OCI-M2 (cell line): ENCODE measurements around the gene TAS1R3.

ENCODE experiments used
- DNase-seq: peaks from one replicate; lab custom pipeline; 2025; ENCODE audit not compliant: unreplicated experiment; lab: John Stamatoyannopoulos, UW

Gene TAS1R3

DNA sequence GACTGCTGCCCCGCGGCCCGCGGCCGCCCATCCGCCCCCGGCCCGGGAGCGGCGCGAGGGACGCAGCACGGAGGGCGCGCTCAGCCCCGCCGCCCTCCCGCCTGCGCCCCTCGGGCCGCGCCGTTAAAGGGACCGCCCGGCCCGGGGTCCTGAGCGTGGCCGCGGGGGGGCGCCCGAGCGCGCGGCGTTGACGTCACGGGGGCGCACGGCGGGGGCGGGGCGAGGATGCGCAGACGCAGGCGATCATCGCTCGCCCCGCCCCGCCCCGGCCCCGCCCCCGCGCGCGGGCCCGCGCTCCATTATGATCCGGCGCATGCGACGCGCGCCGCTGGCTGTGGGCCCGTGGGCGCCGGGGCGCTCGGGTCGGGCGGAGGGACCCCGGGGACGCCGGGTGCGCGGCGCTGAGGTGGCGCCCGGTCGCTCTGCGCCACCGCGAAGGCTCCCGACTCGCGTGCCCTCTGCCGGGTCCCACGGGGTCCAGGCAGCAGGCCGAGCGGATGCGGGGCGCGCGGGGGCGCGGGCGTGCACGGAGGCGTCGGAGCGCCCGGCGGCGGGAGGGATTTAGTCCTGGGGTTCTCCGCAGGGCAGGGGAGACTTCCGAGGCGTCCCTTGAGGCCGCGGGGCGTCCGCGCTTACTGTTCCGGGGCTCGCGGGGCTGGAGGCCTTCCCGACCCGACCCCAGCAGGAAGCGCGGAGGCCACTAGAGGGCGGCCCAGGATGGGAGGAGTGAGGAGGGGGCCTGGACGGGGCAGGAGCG lies 18.4 kb downstream of the TAS1R3 start, which contains the start of gene DVL1:
TSS of gene DVL1 (minus strand) at position 163 of the 757 bp plus-strand sequence. CDS start 353 bp downstream, outside the sequence.
- no peak for DNase-seq

DNA sequence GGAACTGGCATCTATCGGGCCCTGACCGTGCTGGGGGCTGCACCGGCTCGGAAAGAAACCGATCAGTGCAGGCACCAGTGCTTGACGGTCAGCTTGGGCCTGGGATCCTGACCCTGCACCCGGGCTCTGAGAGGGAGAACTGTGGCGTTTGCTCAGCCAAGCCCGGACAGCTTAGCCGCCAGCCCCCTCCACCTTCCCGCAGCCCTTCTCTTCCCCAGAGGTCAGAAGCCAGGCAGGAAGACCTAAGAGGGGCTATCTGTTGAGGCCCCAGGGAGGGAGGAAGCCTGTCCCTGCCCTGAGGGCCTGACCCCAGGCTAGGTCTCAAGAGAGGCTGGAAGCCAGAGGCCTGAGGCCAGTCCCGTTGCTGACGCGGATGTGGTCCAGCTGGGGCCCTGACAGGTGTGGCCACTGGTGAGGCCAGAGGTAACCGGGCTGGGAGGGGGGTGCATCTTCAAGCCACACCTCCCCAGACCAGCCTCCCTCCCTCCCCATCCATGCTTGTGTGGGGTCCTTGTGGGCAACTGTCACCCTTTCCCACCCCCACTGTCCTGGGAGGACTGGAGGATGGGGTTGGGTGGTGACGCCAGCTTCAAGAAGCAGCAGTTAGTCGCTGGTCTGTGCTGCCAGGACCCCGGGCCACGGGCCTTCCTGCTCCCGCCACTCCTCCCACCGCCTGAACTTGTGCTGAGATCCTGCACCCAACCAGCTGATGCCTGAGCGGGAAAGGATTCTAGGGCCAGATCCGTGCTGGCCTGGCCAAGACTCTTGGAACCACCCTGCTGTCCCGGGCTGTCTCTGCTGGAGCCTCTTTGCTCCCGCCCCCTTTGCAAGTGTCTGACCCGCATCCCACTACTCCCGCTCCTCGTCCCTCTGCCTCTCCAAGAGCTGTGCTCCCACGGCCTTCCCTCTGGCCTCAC lies 20.7 kb downstream of the TAS1R3 start:
- no peak for DNase-seq

DNA sequence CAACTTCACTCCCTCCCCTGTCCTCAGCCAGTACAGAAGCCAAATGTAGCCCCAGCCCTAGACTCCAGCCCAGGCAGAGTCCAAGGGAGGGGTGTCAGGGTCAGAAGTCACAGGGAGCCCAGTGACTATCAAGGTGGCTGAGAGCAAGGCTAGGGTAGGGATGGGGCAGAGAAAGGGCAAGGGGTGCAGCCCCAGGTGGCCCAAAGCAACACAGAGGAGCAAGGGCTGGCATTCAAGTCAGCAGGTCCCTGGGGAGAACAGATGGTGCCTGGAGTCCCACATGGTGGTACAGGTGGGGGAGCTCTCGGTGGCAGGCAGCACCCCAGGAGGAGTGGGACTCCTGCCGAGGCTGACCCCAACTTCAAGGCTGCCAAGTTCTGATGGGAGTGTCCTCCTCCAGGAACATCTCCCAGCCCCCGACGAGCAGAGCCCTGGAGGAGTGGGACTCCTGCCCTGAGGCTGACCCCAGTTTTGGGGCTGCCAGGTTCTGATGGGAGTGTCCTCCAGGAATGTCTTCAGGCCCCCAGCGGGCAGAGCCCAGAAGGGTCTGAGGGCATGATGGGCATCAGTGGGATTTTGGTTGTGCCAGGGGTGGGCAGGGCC lies 21.8 kb downstream of the TAS1R3 start:
- DNase-seq, result no peak

DNA sequence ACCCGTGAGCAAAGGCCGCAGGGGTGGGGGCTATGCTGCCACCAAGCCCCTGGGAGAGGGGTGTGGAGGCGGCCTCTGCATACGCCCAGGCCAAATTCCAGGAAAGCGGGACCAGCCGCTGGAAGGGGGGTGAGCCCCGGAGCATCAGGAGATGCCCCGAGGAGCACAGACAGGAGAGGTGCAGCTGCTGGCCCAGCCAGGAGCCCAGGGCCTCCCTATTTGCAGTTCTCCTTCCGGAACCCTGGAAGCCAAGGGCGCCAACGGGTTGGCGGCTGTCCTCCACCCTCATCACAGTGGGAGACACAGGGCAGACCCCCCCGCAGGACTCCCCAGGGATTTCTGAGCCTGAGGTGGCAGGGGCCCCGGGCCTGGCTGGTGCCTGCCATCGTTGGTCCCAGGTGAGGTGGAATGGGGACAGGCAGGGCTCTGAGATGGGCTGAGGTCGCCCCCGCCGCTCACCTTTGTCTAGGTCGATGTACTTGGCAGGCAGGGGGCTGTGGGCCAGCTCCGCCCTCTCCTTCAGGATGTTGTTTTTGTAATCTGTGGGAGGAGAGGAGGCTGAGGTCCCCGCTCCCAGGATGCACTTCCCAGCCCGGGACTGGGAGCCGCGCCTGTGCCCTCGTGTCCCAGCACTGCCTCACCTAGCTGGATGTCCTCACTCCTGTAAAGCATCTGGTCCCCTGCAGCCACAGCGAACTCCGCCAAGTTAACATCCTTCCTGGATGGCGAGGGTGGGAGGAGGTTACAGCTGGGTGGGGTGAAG lies 22.5 kb downstream of the TAS1R3 start:
- DNase-seq, result no peak

DNA sequence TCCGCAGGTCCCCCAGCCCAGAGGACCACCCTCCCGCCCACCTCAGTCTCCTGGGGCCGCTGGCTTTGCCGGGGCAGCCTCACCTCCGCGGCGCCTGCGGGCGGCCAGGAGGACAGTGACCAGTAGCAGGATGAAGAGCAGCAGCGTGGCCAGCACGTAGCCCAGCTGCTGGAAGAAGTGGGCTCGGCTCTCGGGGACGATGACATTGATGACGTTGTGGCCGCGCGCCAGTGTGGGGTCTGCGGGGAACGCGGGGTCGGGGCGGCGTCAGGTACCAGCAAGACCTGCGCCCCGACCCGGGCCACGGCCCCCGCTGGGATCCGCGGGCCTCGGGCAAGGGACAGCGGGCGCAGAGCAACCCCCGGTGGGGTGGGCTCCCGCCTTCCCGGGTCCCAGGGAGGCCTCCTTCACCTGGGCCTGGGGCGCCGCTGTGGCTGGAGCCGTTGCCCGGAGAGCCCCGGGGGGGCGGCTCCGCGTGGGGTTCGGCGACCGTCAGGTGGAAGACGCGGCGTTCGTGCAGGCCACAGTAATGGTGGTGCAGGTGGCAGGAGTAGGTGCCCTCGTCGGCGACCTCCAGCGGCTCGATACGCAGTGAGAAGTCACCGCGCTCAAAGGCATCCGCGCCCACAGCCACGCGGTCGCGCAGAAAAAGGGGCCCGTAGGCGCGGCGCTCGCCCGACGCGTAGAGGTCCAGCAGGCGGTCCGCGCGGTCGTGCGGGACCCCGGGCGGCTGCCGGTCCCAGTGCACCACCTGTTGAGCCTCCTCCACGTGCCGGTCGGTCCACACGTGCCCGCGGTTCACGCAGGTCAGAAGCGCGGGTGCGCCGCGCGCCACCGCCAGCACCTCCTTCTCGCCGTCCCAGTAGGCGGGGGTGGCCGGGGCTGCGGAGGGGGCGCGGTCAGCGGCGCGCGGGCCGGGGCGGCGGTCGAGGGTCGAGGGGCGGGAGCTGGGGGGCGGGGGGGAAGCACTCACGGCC lies 23.5 kb downstream of the TAS1R3 start:
- no peak for DNase-seq

DNA sequence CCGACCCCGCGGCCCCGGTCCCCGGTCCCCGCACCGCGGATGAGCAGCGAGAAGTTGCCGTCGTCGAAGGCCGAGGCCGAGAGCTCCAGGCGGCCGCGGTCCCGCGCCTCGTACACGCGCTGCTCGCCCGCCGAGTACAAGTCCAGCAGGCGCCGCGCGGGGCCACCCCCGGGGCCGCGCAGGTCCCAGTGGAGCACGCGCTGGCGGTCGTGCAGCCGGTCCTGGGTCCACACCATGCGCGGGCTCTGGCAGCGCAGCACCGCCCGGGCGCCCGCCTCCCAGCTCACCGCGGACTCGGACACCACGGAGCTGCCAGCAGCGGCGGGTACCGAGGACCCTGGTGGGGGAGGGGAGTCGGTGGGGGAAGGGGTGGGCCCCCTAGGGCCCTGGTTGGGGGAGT lies 24.3 kb downstream of the TAS1R3 start:
- no peak for DNase-seq

DNA sequence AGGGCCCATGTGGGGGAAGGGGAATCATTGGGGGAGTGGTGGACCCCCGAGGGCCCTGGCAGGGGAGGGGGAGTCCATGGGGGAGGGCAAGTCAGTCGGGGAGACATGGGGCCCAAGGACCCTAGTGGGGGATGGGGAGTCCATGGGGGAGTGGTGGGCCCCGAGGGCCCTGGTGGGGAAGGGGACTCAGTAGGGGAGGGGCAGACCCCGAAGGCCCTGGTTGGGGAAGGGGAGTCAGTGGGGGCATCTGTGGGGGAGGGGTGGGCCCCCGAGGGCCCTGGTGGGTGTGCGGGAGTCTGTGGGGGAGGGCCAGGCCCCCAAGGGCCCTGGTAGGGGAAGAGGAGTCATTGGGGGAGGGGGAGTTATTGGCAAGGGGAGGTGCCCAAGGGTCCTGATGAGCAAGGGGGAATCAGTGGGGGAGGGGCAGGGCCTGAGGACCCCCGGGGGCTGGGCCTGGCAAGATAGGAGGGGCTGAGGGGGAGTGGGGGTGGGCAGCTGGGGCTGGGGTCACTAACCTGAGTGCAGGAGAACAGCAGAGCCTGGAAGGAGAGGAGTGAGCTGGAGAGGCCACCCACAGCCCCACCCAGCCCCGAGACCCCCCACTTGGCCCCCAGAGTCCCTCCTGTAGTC lies 25.2 kb downstream of the TAS1R3 start:
- DNase-seq, result no peak

DNA sequence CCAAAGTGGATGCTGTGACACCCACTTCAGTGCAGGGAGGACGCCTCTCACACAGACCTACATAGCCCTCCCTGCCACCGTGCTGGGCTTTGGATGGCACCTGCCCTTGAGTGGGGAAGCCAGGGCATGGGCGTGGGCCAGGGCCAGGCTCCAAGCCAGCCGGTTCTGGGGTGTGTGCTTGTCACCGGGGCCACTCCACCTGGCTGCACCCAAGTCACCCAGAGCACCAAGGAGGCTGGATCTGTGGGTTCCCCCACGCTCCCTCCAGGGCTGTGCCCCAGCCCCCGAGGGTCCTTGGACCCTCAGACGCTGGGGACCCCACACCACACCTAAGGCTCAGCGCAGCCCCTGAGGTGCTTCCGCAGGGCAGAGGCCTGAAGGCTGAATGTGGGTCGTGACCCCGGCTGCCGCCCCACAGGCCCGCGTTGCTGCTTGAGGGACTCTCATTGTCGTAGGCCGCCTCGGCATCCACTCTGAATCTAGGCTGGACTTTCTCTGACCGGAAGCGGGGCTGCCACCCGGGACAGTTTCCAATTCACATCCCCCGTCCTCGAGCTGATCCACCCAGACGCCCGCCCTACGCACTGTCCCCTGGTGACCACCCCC lies 25.8 kb downstream of the TAS1R3 start:
- DNase-seq, result no peak

DNA sequence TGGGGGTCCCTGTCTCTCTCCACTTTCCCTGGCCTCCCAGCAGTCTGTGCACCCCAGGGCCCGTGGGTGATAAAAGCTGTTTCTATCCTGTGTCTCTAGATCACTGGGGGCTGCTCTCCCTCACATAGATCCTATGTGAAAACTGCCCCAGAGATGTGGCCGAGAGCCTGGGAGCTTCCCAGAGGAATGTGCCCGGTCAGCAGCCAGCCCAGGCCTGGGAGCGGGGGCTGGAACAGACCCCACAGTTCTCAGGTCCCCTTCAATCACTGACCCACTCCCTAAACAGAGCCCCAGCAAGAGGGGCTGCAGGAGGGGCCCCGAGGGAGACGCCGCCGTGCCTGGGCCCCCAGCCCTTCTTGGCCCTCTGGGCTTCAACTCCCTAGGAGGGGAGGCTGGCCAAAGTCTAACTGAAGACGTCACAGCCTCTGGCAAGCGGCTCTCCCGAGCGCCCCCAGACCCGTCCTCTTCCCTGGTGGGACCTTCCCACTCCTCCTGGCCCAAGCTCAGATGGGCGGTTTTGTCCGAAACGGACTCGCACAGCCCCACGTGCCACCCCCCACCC lies 26.9 kb downstream of the TAS1R3 start:
- no peak for DNase-seq

DNA sequence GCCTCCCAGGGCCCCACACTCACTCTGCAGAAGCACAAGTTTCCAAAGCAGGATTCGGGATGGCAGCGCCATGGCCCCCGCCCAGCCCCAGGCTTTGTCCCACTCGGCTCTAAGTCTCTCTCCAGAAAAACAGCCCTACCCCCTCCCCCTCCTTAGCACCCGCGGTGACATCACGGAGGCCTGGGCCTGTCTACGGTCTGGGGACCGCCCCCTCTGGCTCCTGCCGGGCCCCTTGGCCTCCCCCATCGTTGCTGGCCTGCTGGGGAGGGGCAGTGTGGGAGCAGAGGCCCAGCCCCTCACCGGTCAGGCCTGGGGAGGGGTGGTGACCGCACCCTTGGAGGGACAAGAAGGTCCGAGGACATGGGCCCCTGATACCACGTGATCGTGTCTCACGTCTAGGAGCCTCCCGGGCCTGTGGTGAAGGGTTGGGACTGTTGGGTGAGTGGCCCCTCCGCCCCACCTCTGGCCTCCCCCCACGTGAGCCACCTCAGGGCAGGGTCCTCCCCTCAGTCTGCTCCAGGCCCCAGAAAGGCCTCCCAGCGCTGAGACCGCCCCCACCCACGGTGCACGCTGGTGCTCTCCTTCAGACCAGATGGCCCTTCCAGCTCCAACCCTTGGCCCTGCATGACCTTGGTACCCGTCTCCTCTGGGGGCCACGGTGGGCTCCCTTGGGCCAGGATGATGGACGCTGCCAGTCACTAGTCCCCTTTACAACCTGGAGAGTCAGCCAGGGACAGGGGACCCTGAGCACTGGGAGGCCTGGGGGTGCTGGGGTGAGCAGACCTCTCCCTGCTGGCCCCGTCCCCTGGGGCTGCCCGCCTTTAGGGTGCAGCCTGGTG lies 27.6 kb downstream of the TAS1R3 start, which contains the start of gene MXRA8:
TSS of gene MXRA8 (minus strand) at position 123 of the 839 bp plus-strand sequence. CDS start at position 72, 51 bp downstream.
- no peak for DNase-seq

DNA sequence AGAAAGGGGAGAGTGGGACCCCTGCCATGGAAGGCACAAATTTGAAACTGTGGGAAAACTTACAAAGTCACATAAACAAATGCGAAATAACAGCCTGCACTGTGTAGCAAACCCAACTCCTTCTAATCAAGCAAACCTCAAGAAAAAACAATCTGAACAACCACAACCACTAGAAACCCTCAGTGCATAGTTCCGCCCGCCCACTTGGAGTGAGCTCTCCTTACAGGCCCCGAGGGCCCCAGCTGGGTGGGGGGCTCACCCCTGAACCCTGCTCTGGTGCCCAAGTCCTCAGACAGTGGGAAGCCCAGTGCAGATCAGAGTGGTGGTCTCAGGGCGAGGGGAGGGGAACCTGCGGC lies 28.2 kb downstream of the TAS1R3 start:
- no peak for DNase-seq

DNA sequence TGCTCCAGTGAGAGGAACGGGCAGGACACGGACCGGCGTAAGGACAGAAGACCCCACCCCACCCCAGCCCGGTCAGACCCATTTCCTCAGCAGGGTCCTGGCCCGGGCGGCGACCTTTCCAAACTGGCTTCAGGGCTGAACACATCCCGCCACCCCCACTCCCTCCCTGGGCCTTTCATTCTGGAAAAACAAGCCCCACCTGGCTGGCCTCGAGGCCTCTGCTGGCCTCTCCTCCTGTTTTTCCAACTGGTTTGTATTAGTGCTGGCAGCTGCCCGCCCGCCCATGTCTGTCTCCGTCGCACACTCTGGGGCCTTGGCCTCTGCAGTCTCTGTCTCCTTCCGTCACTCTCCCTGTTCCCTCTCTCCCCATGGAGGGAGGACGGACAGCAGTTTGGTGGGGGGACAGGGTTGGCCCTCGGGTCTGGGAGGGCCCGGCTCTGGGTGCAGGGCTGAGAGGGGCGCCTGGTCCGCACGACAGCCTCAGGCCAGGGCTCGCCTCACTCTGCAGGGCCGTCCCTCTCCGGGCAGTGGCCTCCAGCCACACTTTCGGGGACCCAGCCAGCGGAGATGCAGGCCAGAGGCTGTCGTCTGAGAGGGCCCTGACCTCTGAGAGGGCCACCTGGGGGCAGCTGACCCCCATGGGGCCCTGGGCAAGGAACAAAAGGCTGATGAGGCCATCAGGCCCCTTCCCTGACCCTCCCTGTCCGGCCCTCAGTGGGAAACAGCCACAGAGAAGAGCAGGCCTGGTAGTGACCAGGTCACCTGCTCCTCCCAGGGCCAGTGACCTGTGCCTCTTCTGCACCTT lies 28.8 kb downstream of the TAS1R3 start:
- DNase-seq, result no peak

DNA sequence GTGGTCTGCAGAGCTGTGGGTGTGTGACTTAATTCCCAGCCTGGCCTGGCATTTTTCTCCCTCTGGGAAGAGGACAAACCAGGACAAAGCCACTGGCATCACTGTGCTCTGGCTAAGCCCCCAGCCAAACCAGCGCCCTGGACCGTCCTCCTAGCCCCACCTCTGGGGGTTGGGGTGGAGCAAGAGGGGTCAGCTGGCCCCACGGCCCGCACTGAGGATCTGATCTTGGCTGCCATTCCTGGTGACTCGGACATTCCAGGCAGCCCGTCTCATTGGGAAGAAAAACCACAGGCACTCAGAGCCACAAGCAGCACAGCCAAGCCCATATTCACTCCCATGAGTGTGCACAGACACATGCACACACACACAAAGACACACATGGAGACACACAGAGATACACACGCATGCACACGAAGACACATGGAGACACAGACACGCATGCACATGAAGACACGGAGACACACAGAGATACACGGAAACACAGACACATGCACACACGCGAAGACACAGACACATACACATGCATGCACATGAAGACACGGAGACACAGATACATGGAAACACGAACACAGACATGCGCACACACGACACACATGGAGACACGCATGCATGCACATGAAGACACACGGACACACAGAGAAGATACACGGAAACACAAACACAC lies 29.6 kb downstream of the TAS1R3 start:
- DNase-seq, result no peak

DNA sequence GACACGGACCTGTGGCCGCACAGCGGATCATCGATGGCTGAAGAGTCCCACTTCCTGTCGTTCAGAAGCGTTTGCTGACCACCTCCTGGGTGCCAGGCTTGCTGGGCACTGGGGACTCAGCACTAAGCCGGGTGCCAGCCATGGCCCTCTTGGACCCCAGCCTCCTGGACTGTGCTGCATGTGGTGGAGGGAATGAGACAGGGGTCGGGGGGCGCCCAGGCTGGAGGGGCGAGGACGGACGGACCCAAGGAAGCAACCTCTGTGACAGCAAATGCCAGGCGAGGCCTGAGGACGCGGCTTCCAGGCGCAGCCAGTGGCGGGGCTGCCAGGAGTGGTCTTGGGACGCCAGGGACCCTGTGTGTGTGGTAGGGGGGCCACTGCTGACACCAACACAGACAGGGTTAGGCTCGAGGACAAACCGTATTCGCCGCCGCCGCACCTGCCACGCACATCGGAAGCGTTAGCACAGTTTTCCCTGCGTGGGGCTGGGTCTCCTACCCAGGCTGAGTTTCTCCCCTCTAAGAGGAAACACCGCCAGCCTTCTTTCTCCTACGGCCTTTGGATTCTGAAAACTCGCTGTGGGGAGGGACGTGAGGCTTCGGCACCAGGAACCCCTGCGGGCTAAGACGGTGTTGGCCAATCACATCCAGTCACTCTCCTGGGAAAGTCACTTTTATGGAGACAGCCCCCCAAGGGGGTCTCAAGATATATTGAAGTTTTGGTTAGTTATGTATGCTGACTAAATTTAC lies 30.3 kb downstream of the TAS1R3 start:
- no peak for DNase-seq

DNA sequence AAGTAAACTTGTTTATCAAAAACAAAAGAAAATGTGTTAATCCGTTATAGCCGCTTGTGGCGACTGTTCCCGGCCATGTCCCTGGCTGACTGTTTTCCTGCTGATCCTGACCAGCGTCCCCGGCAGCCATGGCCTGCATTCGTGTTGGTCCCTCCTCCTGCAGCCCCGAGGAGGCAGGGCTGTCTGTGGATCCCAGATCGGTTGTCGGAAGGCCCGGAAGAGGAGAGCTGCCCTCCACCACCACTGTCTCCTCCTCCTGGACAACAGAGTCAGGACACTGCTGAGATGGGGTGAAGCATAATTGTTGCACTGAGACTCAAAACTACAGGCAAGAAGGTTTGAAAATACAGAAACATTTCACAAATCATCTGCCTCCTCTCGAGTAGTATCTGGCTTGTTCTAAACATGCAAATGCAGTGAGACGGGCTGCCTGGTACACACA lies 30.9 kb downstream of the TAS1R3 start:
- DNase-seq, result no peak
